Suppressor macrophage treated with lipopolysaccharide for 1 hour (primary cell): ENCODE data around the gene IPPK.
"Not testable (repeated sequence)": the region's sequence is repeated elsewhere in the genome, so short reads cannot be mapped to it uniquely, and the experiment has no call there.

ENCODE experiments used
- DNase-seq, 3 donors: peaks; one replicate each; pipeline ENCODE4 v3.0.0-alpha.2; 2020 to 2022

IPPK gene

GRCh38 chr9:92636627-92637026, 33.3 kb downstream of the IPPK start:
- no peak for DNase-seq

GRCh38 chr9:92635760-92636159, 34.2 kb downstream of the IPPK start:
- no peak for DNase-seq

DNA sequence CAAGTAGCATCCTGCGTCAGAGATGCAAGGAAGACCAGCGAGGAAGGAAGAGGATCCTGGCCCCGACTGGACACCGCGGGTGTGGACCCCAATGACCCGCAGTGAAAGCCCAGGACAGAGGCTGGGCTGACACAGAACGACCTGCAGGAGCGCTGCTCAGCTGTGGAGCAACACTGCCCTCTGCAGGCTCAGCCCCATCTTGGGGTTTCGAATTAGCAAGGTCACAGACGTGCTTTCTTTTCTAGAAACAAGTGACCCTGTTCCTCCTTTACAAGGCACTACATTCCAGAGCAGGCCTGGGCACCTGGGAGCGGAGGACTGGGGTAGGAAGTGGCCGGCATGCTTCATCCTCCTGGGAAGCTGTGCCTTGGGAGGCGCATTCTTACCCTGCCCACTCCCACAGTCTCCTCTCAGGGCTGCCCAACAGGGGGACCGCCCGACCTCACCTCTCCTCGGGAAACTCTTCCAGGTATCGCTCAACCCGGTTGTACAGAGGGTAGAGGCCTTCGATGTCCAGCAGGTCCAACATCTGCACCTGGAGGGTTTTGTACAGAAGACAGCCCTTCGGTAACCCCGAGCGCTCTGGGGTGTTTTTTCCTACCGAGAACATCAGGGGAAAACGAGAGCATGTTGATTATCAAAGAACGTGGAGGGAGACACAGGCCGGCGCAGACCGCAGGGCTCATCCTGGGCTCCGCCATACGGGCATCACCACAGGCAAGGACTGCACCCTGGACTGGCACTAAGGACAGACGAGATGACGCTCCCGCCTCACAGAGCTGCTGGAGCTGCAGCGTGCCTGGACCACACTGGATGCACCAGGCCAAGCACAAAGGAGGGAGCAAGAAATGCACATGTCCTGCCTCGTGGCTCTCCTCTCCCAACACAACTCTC, 35.0 kb downstream of the IPPK start:
- DNase-seq = peak; percentile 68 to 80 (median 77)

GRCh38 chr9:92633614-92634278, 36.2 kb downstream of the IPPK start:
- DNase-seq = no peak

DNA sequence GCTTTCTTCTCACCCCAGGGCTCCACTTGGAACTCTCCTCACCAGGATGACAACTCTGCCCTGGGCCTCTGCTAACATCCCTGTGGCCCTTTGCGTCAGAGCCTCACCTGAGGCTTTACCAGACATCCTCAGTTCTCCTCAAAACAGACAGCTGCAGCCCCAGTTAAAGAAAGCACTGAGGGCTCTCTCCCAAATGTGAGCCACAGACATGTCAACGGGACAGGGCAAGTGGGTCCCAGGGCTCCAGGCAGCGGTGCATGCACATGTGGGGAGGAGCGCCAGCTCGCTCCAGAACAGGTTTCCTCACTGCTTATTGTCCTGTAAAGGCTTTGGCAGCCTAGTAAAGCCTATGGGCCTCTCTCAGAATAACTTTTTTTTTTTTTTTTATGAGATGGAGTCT, 37.3 kb downstream of the IPPK start:
- DNase-seq = no peak

DNA sequence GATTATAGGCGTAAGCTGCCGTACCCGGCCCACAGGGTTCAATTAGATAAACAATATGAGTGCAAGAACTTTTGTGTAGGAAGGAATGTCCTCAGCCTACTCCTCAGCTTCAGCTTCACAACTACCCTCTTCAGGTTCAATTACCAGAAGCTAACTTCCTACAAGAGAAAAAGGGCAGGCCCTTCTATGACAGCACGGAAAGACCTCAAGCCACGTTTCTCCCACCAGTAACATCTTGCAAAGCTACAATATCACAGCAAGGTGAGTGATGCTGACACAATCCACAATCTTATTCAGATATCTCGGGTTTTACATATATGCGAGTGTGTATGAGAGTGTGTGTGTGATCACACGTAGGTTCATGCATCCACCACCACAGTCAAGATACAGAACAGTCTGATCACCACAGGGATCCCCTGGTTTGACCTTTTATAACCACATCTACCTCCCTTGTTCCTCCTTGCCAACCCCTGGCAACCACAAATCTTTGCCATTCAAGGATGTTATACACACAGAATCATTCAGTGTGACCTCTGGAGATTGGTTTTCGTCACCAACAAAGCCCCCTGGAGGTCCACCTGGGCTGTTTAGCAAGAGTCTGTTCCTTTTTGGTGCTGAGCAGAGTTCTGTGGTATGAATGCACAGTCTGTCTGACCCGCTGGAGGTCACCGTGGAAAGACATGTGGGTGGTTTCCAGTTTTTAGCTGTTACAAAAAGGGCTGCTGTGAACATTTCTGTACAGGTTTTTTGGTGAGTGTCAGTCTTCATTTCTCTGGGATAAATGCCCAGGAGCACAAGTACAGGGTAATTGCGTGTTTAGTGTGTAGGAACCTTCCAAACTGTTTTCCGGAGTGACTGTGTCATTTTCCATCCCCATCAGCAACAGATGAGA, 38.2 kb downstream of the IPPK start:
- DNase-seq = no peak

DNA sequence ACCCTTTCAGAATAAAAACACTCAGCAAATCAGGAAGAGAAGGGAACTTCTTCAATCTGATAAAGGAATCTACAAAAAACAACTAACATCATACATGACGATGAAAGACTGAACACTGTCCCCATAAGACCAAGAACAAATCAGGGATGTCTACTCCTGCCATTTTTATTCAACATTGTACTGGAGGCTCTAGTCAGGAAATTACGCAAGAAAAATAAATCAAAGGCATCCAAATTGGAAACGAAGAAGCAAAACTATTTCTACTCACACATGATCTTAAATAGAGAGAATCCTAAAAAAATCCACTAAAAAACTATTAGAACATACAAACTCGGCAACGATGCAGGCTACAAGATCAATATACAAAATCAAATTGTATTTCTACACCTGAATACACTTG, 42.3 kb downstream of the IPPK start:
- DNase-seq = no peak

DNA sequence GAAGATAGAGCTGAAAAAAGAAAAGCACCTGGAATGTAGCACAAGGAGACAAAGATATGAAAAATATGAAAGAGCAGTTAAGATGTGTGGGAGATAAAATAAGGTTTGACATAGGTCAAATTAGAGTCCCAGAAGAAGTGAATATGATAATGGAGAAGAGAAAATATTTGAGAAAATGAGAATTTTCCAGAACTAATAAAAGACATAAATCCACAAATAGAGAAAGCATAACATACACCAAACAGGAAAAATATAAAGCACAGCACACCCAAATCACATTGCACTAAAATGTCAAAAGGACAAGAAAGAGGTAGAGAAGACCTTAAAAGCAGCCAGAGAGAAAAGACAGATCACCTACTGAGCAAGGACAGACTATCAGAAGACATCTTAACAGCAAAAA, 43.4 kb downstream of the IPPK start:
- DNase-seq = no peak

DNA sequence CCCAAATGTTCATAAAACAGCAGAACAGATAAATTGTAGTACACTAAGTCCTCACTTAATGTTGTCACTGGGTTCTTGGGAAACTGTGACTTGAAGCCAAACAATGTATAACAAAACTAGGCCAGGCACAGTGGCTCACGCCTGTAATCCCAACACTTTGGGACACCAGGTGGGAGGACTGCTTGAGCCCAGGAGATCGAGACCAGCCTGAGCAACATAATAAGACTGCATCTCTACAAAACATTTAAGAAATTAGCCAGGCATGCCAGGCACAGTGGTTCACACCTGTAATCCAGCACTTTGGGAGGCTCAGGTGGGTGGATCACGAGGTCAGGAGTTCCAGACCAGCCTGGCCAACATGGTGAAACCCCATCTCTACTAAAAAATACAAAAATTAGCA, 46.0 kb downstream of the IPPK start:
- DNase-seq = not testable (repeated sequence)

DNA sequence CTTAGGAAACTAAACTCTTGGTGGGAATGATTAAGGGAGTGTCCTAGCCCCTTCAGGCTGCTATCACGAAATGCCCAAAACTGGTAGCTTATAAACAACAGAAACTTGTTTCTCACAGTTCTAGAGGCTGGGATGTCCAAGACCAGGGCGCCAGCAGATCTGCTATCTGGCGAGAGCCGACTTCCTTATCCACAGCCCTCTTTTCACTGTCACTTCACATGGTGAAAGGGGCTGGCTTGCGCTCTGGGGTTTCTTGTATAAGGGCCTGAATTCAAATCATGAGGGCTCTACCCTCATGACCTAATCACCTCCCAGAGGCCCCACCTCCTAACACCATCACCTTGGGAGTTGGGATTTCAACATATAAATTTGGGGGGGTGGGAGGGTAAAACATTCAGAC, 49.1 kb downstream of the IPPK start:
- DNase-seq = no peak

DNA sequence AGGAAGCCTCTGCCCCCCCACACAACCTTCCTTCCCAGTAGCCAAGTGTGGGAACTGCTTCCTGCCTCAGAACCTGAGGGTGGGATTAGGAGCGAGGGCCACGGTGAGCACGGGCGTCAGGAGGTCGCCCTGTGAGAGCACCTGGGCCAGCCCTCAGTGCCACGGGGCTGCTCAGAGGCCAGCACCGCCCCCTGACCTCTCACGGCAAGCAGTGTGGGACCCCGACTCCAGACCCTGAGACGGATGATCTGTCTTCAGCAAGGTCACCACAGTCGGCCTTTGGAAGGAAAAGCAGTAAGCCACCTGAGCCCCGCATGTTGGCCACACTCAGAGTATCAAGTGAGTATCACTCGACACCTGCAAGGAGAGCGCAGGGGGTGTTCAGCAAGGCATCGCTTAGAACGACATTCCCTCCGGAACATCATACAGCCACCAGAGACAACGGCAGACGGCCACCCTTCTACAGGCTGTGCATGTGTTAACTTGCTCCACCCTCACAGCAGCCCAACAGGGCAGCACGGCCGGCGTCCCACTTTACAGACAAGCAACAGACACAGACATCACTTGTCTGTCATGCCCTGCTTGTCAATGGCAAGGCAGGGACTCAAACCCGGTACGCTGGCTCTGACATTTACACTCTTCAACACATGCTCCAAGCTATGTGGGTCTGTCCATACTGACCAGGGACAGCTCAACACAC, 50.2 kb downstream of the IPPK start:
- DNase-seq = no peak

- no peak for DNase-seq
Observed at GRCh38 chr9:92618633-92619225, 51.2 kb downstream of the IPPK start.

DNA sequence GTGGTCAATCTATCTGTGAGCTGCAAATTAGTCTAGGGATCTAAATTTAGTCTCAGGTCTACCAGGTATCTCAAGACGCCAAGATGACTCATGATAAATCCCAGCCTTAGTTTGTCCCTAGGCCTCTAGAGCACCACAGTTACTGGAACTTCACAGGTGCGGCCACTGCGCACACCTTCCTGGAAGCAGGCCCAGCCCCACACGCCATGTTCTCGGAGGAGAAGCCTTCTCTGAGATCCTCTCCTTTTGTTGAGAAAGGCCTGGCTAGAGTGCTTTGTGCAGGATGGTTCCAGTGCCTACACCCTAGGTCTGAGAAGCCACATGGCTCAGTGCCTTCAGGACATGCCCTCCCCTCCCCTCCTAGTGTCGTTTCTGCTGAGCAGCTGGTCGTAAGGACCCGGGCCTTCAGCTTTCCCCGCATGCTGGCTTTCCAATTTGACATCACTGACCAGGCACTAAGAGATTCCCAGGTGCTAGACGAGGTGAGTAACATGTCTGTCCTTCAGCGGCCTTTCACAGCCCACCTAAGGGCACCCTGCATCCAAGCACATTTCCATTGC, 51.9 kb downstream of the IPPK start:
- DNase-seq = no peak

GRCh38 chr9:92617195-92617813, 52.6 kb downstream of the IPPK start:
- DNase-seq = no peak

DNA sequence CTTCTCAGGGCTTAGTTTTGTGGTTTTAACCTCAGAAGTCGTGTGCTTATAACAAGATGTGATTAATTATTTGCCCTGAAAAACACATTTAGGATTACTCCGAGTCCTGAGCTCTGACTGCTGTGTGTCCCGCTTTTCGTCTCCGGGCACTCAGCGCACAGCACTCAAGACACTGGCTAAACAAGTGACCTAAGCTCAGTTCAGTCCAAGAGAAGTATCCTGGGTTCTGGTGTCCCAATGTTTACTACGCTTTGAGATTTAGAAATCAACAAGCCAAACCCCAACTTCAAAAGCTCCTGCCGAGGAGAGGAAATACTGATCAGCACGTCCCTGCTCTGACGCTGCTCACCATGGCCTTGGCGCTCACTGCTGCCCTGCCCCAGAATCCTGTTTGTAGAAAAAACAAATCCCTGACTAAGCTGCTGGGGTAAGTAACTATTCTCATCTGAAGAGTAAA, 53.2 kb downstream of the IPPK start:
- DNase-seq = no peak

- DNase-seq = no peak
Observed at GRCh38 chr9:92616199-92616641, 53.7 kb downstream of the IPPK start.

- no peak for DNase-seq
Observed at GRCh38 chr9:92615790-92616189, 54.1 kb downstream of the IPPK start.

DNA sequence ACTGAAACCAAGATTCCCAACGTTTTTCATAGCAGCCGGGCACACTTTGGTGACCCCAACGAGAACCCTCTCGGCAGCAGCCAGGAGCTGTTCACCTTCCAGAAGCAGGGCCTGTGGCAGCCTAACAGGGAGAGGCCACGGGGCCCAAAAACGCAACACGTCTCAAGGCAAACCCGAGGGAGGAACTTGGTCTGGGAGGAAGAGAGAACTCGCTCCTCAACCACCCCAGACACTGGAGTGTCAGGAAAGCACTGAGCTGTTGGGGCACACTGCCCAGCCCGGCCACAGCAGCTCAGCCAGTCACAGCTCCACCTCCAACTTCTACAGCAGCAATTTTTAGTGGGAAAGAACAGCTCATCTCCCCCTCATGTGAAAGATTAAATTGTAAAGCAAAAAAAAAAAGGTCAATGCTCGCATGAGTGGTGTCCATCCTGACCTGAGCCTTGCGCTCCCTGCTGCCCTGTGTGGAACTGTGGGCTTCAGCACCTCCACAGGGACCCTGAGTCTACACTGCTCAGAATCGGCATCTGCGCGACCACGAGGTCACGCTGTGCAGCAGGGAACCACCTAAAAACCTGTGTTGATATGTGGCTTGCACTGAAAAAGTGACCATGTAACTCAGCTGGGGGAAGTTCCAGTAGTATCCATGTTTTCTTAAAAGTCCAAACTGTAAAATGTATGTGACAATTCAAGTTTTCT, 55.0 kb downstream of the IPPK start:
- no peak for DNase-seq

- DNase-seq = no peak
Observed at GRCh38 chr9:92614123-92614510, 55.8 kb downstream of the IPPK start.

DNA sequence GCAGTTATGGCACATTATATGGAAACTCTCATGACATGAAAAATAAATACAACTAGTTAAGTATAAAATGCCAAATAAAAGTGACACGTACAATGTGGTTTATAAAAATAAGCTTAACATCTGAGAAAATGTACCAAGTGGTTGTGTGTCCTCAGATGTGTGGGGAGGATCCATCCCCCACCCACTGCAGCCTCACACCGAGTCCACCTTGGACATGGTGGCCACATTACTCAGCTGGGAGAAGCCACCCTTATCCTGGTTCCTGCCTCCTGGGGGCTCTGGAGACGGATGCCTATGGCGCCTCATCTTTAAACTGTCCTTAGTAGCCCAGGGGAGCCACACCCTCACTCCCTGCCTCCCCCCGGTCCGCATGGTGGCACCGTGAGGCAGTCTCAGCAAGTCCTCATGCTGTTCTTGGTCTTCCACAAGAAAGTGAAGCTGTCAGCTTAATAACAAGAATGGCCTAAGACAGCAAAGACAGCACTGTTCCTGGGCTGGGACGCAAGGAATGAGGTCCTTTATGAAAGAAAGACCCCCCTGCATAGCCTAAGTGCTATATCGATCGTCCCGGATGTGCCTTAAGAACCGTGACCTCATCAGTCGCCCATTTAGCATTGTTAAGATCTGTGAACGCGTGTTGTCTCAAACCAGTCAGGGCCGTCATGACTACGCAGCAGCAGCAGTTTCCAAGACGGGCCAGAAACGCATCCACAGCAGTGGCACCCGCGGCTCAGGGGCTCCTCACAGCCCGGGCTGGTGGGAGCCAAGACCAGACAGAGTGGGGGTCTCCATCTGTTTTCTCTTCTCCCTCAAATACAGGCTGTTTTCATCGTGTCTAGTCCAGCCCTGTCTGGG, 56.4 kb downstream of the IPPK start:
- DNase-seq = no peak
